ENCODE measurements around the gene PLEKHG2.
"Not testable (repeated sequence)": the region's sequence is repeated elsewhere in the genome, so short reads cannot be mapped to it uniquely, and the experiment has no call there.

DNA sequence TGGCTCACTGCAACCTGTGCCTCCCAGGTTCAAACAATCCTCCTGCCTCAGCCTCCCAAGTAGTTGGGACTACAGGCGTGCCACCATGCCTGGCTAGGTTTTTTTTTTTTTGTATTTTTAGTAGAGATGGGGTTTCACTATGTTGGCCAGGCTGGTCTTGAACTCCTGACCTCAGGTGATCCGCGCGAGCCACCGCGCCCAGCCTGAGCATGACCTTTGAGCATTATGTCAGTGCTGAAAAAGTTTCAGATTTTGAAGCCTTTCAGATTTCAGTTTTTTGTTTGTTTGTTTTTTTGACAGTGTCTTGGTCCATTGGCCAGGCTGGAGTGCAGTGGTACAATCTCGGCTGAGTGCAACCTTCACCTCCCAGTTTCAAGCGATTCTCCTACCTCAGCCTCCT, 38.8 kb downstream of the PLEKHG2 start:
- TF ChIP-seq, protein P1, sequence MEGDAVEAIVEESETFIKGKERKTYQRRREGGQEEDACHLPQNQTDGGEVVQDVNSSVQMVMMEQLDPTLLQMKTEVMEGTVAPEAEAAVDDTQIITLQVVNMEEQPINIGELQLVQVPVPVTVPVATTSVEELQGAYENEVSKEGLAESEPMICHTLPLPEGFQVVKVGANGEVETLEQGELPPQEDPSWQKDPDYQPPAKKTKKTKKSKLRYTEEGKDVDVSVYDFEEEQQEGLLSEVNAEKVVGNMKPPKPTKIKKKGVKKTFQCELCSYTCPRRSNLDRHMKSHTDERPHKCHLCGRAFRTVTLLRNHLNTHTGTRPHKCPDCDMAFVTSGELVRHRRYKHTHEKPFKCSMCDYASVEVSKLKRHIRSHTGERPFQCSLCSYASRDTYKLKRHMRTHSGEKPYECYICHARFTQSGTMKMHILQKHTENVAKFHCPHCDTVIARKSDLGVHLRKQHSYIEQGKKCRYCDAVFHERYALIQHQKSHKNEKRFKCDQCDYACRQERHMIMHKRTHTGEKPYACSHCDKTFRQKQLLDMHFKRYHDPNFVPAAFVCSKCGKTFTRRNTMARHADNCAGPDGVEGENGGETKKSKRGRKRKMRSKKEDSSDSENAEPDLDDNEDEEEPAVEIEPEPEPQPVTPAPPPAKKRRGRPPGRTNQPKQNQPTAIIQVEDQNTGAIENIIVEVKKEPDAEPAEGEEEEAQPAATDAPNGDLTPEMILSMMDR (IDR thresholded peaks at IDR 0.05; ENCODE audit: low read depth, low read length) = not testable (repeated sequence)
- TF ChIP-seq EZH2phosphoT487 (IDR thresholded peaks at IDR 0.05; ENCODE audit: low read depth) = not testable (repeated sequence)

All from OCI-LY3 (cell line).